OCI-LY3 (cell line): ENCODE data around the gene DNAJC18.

ENCODE experiments used
- H2AFZ ChIP-seq: fragments of 200-600, 300-600 bp; shearing (Covaris generic); 2 replicates; pipeline ENCODE4 v1.6.0; 2014; ENCODE audit warnings: antibody characterized with exemption, low read depth, low read length
- H3K27ac ChIP-seq: fragments of 200-600, 300-600 bp; sonication (generic); 2 replicates; pipeline ENCODE4 v1.5.1; 2014; ENCODE audit warnings: mild to moderate bottlenecking, low read length, moderate library complexity, mixed read lengths
- H3K27me3 ChIP-seq: fragments of 200-600, 300-600 bp; sonication (generic); 2 replicates; pipeline ENCODE4 v1.6.1; 2014; ENCODE audit warnings: low read depth, low read length, mixed read lengths
- H3K36me3 ChIP-seq: fragments of 200-600, 300-600 bp; sonication (generic); replicated peaks from 2 replicates; pipeline ENCODE3; 2014; ENCODE audit warnings: low read depth, low read length, mixed read lengths
- H3K4me1 ChIP-seq: fragments of 300-600, 200-600 bp; sonication (generic); 2 replicates; pipeline ENCODE4 v1.6.1; 2014; ENCODE audit warnings: low read length, mixed read lengths
- H3K4me2 ChIP-seq: fragments of 200-600, 300-600 bp; sonication (generic); 2 replicates; pipeline ENCODE4 v1.6.1; 2014; ENCODE audit warnings: low read length, mixed read lengths
- H3K4me3 ChIP-seq: fragments of 300-600, 200-600 bp; sonication (generic); 2 replicates; pipeline ENCODE4 v1.5.1; 2014; ENCODE audit warnings: antibody characterized with exemption, mild to moderate bottlenecking, low read length, moderate library complexity
- H3K79me2 ChIP-seq: fragments of 300-600, 200-600 bp; shearing (Covaris generic); 2 replicates; pipeline ENCODE4 v1.6.1; 2014; ENCODE audit warnings: mild to moderate bottlenecking, low read length, mixed read lengths
- H3K9ac ChIP-seq: fragments of 300-600, 200-600 bp; shearing (Covaris generic); 2 replicates; pipeline ENCODE4 v1.6.0; 2014; ENCODE audit warnings: mild to moderate bottlenecking, low read length, moderate library complexity
- H3K9me3 ChIP-seq: fragments of 200-600, 300-600 bp; shearing (Covaris generic); 2 replicates; pipeline ENCODE4 v1.6.1; 2014; ENCODE audit warnings: low read length, mixed read lengths; ENCODE audit not compliant: insufficient read depth
- H4K20me1 ChIP-seq: fragments of 200-600, 300-600 bp; sonication (generic); 2 replicates; pipeline ENCODE4 v1.6.1; 2016; ENCODE audit warnings: low read length, mixed read lengths; ENCODE audit not compliant: insufficient read depth
- EZH2phosphoT487 ChIP-seq: fragments of 200-600 bp; shearing (Covaris generic); IDR thresholded peaks from 2 replicates; pipeline ENCODE4 v1.6.1; 2018; ENCODE audit warnings: antibody characterized with exemption, mixed run types, low read depth
- TF ChIP-seq, protein P1 (sequence below): fragments of 200-600, 300-600 bp; sonication (generic); IDR thresholded peaks from 2 replicates; pipeline ENCODE4 v1.5.1; 2014; ENCODE audit warnings: antibody characterized with exemption, low read length, low read depth

Gene DNAJC18

DNA sequence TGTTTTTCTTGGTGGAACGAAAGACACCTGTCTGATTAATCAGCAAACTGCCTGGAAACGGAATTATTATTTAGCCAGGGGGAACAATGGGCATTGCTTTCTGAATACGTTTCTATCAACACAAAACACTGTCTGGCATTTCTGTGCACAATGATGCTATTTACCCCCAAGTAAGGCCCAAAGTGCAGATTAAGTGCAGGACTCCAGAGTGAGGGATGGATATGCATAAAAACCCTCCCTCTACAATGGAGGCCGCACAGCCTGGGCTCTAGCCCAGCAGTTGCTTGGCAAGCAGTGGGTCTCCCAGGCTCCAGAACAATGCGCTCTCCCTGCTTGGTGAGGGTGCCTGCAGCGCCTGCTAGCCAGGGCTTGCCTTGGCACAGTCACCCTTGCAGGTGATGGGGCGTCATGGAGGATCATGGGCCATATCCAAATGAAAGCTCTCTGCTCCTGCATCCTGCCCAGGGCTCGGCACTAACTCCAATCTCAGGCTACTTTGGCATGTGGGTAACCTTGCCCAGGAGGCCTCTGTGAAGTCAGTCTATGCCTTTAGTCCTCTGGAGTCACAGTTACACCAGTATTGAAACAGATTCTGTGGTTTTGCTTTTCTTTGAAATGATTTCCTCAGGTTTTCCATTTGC, 24.0 kb downstream of the DNAJC18 start:
- Histone ChIP-seq H3K27me3 (no peaks in the 10 kb centered on the region), H3K4me2 (no peak overlapping the region), H3K9me3 (no peaks in the 10 kb centered on the region), H3K79me2 (no peaks in the 10 kb centered on the region), H3K4me3 (no peak overlapping the region), H3K4me1 (peaks cover under 1% of the 10 kb centered on the region), H3K27ac (no peak overlapping the region), H3K36me3 (no peaks in the 10 kb centered on the region), H2AFZ (no peak overlapping the region), H4K20me1 (no peaks in the 10 kb centered on the region), H3K9ac (no peak overlapping the region)
- TF ChIP-seq, protein P1, sequence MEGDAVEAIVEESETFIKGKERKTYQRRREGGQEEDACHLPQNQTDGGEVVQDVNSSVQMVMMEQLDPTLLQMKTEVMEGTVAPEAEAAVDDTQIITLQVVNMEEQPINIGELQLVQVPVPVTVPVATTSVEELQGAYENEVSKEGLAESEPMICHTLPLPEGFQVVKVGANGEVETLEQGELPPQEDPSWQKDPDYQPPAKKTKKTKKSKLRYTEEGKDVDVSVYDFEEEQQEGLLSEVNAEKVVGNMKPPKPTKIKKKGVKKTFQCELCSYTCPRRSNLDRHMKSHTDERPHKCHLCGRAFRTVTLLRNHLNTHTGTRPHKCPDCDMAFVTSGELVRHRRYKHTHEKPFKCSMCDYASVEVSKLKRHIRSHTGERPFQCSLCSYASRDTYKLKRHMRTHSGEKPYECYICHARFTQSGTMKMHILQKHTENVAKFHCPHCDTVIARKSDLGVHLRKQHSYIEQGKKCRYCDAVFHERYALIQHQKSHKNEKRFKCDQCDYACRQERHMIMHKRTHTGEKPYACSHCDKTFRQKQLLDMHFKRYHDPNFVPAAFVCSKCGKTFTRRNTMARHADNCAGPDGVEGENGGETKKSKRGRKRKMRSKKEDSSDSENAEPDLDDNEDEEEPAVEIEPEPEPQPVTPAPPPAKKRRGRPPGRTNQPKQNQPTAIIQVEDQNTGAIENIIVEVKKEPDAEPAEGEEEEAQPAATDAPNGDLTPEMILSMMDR = no peak
- TF ChIP-seq EZH2phosphoT487 = no peak

- Histone ChIP-seq H3K27me3 (no peaks in the 10 kb centered on the region), H4K20me1 (no peaks in the 10 kb centered on the region), H3K79me2 (no peaks in the 10 kb centered on the region), H3K4me3 (no peak overlapping the region), H3K4me2 (no peak overlapping the region), H3K4me1 (peaks cover 7% of the 10 kb centered on the region), H3K36me3 (no peaks in the 10 kb centered on the region), H3K9me3 (no peaks in the 10 kb centered on the region), H2AFZ (no peak overlapping the region), H3K9ac (no peak overlapping the region), H3K27ac (no peak overlapping the region)
- TF ChIP-seq, protein P1 = no peak
- TF ChIP-seq EZH2phosphoT487 = no peak
Measured at GRCh38 chr5:139414581-139415130, 24.7 kb downstream of the DNAJC18 start.

DNA sequence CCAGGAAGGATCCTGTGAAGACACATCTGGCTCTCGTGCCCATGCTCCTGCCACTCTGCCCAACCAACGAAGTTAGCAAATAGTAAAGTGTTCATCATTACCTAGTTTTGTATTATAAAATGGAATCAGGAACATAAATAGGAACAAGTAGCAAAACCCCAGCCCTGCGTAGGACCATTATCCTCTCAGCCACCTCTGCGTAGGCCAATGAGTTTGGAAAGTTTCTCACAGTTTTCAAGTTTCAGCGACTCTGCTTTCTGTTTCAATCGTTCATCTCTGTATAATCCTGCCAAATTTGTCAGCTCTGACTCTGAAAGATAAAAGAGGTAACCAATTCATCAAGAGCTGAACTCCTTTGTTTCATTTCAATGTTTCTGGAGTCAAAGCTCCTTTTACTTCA, 25.4 kb downstream of the DNAJC18 start:
- no peak overlapping the region for H3K4me3 ChIP-seq
- no peaks in the 10 kb centered on the region for H3K27me3 ChIP-seq
- no peak overlapping the region for H3K27ac ChIP-seq
- H3K9ac ChIP-seq = no peak overlapping the region
- no peak overlapping the region for H3K4me2 ChIP-seq
- no peaks in the 10 kb centered on the region for H4K20me1 ChIP-seq
- no peak overlapping the region for H2AFZ ChIP-seq
- no peaks in the 10 kb centered on the region for H3K9me3 ChIP-seq
- H3K36me3 ChIP-seq = no peaks in the 10 kb centered on the region
- peaks cover 14% of the 10 kb centered on the region for H3K4me1 ChIP-seq
- H3K79me2 ChIP-seq = no peaks in the 10 kb centered on the region
- no peak for TF ChIP-seq EZH2phosphoT487
- TF ChIP-seq, protein P1 = no peak

GRCh38 chr5:139413153-139413552, 26.2 kb downstream of the DNAJC18 start:
- H4K20me1 ChIP-seq = no peaks in the 10 kb centered on the region
- no peak overlapping the region for H3K4me2 ChIP-seq
- peaks cover 21% of the 10 kb centered on the region for H3K4me1 ChIP-seq
- H3K9me3 ChIP-seq = no peaks in the 10 kb centered on the region
- no peak overlapping the region for H3K27ac ChIP-seq
- no peaks in the 10 kb centered on the region for H3K36me3 ChIP-seq
- no peaks in the 10 kb centered on the region for H3K27me3 ChIP-seq
- H3K79me2 ChIP-seq = no peaks in the 10 kb centered on the region
- H3K9ac ChIP-seq = no peak overlapping the region
- no peak overlapping the region for H2AFZ ChIP-seq
- TF ChIP-seq, protein P1 = no peak
- no peak overlapping the region for H3K4me3 ChIP-seq
